Gastroesophageal sphincter (tissue), 4 donors: Measurements from ENCODE around the gene PKIG. TPM values are rescaled to one million over a fixed set of nuclear protein-coding genes. Genes with fewer than 3 reads are reported as not detected.
"Not testable (repeated sequence)": the region's sequence is repeated elsewhere in the genome, so short reads cannot be mapped to it uniquely, and the experiment has no call there.

Experiments
- ATAC-seq: fragments of 150-250 bp; one replicate; pipeline ENCODE4 v1.9.1; 2016; ENCODE audit warnings: mild to moderate bottlenecking, moderate library complexity
- H3K27ac ChIP-seq, 4 donors: fragments of 200-600 bp; sonication (generic) in 3 of 4; 1 replicate in 3 of 4; 2 replicates in 1 of 4; pipeline ENCODE4 v1.5.1; 2016 to 2019
- H3K27me3 ChIP-seq: fragments of 200-600 bp; sonication (generic); one replicate; pipeline ENCODE4 v1.5.1; 2019
- H3K36me3 ChIP-seq, 2 donors: fragments of 200-600 bp; sonication (generic); one replicate each; pipeline ENCODE4 v1.5.1; 2019; ENCODE audit warnings: control low read depth in 1 of 2
- H3K4me1 ChIP-seq, 3 donors: fragments of 200-600 bp; sonication (generic); 1 replicate in 2 of 3; 2 replicates in 1 of 3; pipeline ENCODE4 v1.5.1; 2016 to 2019; ENCODE audit warnings: control low read depth in 2 of 3
- H3K4me3 ChIP-seq, 2 donors: fragments of 200-600 bp; sonication (generic); one replicate each; pipeline ENCODE4 v1.5.1; 2019; ENCODE audit warnings: mild to moderate bottlenecking in 1 of 2, moderate library complexity in 1 of 2
- H3K9me3 ChIP-seq, 3 donors: fragments of 200-600 bp; sonication (generic); one replicate each; pipeline ENCODE4 v1.5.1; 2017 to 2019; ENCODE audit warnings: control low read depth in 2 of 3
- EP300 ChIP-seq: sonication (generic); formaldehyde crosslinking; IDR thresholded peaks from one replicate; pipeline ENCODE4 v1.6.1; 2017; ENCODE audit warnings: antibody characterized with exemption, mild to moderate bottlenecking
- POLR2A ChIP-seq, 2 donors: fragments of 450-650 bp; IDR thresholded peaks; one replicate each; pipeline ENCODE4 v1.6.1; 2017; ENCODE audit warnings: antibody characterized with exemption in 2 of 2, mild to moderate bottlenecking in 2 of 2, moderate library complexity in 1 of 2
- POLR2AphosphoS5 ChIP-seq: sonication (generic); formaldehyde crosslinking; IDR thresholded peaks from one replicate; pipeline ENCODE4 v1.6.1; 2017; ENCODE audit warnings: antibody characterized with exemption
- WGBS, 2 donors: methylation state at CpG; one replicate each; pipeline ENCODE4 v1.1.5; 2018; ENCODE audit warnings: low coverage in 1 of 2; 5-methylcytosine and 5-hydroxymethylcytosine counted together
- total RNA-seq, 4 donors: library from RNA; depleted of rRNA; stranded (reverse); fragments of >200 nt; gene quantifications; one replicate each; pipeline ENCODE4 v1.1.0, GENCODE V29; 2016
- TF ChIP-seq, protein P1 (sequence below), 4 experiments: fragments of 200-600 bp in 2 of 4; fragments of 450-650 bp in 2 of 4; sonication (generic) in 1 of 4; IDR thresholded peaks; one replicate each; pipeline ENCODE4 v1.5.1; 2017 to 2019; ENCODE audit warnings: antibody characterized with exemption in 4 of 4, mild to moderate bottlenecking in 2 of 4, moderate library complexity in 2 of 4

PKIG gene
- total RNA-seq, 4 donors from 2014 or later, result 241 to 418 (median 291) TPM

DNA sequence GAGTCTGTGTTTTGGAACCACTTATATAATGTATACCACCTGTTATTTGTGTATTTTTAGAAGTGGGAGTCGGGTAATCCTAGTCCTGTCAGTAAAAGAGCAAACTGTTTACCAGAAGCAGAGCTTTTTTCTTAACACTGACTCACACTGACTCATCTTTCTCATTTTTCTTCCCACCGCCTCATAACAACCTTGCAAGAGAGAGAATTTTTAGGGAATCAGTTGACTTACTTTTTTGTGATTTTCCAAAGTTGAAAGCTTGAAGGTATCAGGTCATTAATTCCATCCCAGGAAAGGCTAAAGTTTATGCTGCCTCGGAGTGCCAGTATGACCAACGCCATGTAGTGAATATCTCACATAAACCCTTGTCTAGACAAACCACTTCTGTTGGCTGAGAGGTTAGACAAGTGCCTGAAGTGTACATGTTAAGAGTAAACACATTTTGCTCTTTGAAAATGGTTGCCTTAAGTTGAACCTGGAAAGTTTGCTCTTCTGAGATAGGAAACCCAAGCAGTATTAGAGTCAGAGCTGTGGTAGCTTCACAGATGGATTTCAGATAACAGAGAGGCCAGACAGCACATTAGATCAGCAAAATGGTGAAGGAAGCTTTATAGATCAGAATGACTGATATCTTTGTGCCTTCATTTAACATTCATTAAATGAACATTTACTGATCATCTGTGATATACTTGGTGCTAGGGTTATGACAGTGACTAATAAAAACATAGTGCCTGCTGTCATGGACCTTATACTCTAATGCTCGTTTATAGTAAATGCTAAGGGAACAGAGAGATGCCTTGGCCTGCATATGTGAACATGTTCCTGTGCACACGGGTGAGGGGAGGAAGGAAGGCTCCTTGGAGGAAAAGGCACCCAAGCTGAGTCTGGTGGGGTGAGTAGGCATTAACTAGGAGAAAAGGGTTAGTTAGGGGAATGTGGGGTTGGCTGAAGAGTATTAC, 29.1 kb upstream of the PKIG start:
- 17 to 31% methylated on average over 6 of the region's 6 CpGs for WGBS, 2 donors
- Histone ChIP-seq H3K9me3 (no peaks in the 10 kb centered on the region), H3K27ac (peak overlapping the region; percentile 81 to 91 (median 82)), H3K36me3 (no peaks in the 10 kb centered on the region), H3K4me3 (no peak overlapping the region), H3K4me1 (peaks cover 16 to 88% (median 32%) of the 10 kb centered on the region in 3 donors), H3K27me3 (no peaks in the 10 kb centered on the region)
- TF ChIP-seq, protein P1, sequence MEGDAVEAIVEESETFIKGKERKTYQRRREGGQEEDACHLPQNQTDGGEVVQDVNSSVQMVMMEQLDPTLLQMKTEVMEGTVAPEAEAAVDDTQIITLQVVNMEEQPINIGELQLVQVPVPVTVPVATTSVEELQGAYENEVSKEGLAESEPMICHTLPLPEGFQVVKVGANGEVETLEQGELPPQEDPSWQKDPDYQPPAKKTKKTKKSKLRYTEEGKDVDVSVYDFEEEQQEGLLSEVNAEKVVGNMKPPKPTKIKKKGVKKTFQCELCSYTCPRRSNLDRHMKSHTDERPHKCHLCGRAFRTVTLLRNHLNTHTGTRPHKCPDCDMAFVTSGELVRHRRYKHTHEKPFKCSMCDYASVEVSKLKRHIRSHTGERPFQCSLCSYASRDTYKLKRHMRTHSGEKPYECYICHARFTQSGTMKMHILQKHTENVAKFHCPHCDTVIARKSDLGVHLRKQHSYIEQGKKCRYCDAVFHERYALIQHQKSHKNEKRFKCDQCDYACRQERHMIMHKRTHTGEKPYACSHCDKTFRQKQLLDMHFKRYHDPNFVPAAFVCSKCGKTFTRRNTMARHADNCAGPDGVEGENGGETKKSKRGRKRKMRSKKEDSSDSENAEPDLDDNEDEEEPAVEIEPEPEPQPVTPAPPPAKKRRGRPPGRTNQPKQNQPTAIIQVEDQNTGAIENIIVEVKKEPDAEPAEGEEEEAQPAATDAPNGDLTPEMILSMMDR (IDR thresholded peaks at IDR 0.05), result no peak
- TF ChIP-seq POLR2A (IDR thresholded peaks at IDR 0.05) (no peak), POLR2AphosphoS5 (peak; percentile 80), EP300 (no peak)
- peak; percentile 65 for ATAC-seq

DNA sequence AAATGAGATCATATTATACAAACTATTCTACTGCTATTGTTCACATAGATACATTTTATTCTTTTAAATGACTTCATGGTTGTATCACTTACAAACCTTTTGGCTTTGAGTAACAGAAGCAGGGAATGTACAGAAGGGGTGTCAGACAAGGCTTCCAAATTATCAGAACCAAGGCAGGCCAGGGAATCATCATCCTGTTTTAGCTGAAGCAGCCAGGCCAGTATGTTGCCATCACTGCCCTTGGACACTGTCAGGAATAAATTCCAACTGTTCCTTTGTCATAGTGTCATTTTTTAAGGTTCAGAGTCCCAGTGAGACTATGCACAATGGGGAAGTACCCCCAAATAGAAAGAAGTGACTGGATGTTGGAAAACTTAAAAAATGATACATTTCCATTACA, 23.1 kb upstream of the PKIG start:
- Histone ChIP-seq H3K27ac (peak overlapping the region in 1 of 4 donors; percentile 29), H3K9me3 (no peaks in the 10 kb centered on the region), H3K36me3 (no peaks in the 10 kb centered on the region), H3K4me1 (peaks cover 0 to 70% (median 6%) of the 10 kb centered on the region in 3 donors), H3K27me3 (no peaks in the 10 kb centered on the region), H3K4me3 (no peak overlapping the region)
- TF ChIP-seq POLR2AphosphoS5 (no peak), POLR2A (IDR thresholded peaks at IDR 0.05) (no peak), EP300 (no peak)
- TF ChIP-seq, protein P1 (IDR thresholded peaks at IDR 0.05), result no peak
- ATAC-seq, result no peak

DNA sequence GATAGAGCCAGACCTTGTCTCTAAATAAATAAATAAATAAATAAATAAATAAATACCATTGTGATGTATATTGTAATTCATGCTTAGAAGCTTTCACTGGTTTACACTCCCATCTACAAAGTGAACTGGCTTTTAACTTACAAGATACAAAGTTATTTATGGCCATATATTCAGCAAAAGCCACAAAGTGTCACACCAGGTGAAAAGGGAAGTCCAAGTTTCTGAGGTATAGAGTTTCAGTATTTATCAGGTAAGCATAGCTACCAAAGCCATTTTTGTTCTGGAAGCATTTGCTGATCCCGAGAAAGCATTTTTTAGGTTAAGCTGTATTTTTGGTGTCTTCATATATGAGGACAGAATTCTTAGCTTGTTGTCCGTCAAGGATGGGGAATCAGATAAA, 22.1 kb upstream of the PKIG start:
- TF ChIP-seq, protein P1 (IDR thresholded peaks at IDR 0.05), result no peak
- TF ChIP-seq EP300, result no peak
- no peak for TF ChIP-seq POLR2AphosphoS5
- no peak for TF ChIP-seq POLR2A (IDR thresholded peaks at IDR 0.05)
- H3K36me3 ChIP-seq, result no peaks in the 10 kb centered on the region
- H3K27me3 ChIP-seq, result no peaks in the 10 kb centered on the region
- WGBS, 2 donors, result 100% methylated on average over 2 of the region's 2 CpGs
- H3K27ac ChIP-seq, result no peak overlapping the region
- H3K9me3 ChIP-seq, result no peaks in the 10 kb centered on the region
- peaks cover 0 to 70% (median 2%) of the 10 kb centered on the region in 3 donors for H3K4me1 ChIP-seq
- ATAC-seq, result no peak
- H3K4me3 ChIP-seq, result no peak overlapping the region

DNA sequence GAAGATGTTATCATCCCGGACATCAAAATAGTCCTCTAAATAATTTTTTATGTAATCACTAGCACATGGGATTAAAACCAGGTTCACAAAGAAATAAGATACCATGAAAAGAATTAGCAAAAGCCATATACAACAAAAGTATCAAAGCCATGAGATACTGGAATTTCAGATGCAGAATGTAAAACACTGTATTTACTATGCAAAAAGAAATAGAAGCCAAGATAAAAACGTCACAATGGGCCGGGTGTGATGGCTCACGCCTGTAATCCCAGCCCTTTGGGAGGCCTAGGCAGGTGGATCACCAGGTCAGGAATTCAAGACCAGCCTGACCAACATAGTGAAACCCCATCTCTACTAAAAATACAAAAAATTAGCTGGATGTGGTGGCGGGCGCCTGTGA, 21.6 kb upstream of the PKIG start:
- H3K27me3 ChIP-seq, H3K9me3 ChIP-seq, H3K36me3 ChIP-seq, ATAC-seq, H3K4me3 ChIP-seq: not testable (repeated sequence)
- 82 to 92% methylated on average over 4 to 6 of the region's 6 CpGs for WGBS, 2 donors
- H3K27ac ChIP-seq, result peak overlapping the region in 1 of 4 donors; percentile 23
- H3K4me1 ChIP-seq, result peaks cover 0 to 68% (median 2%) of the 10 kb centered on the region in 3 donors

DNA sequence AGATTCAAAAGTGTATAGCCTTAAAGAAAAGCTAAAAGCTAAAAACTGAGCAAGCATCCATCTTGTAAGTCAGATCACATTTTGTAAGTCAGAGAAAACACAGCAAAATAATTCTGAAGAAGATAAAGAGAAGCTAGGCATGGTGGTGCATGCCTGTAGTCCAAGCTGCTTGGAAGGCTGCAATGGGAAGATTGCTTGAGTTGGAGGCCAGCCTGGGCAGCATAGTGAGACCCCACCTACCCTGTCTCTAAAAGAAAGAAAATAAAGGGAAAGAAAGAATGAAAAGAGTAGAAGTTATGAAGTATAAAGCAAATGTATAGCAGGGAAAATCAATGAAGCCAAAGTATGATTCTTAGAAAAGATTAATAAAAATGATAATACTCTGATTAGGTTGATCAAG, 20.5 kb upstream of the PKIG start:
- Histone ChIP-seq H3K27me3 (no peaks in the 10 kb centered on the region), H3K4me1 (peaks cover under 1 to 64% (median 2%) of the 10 kb centered on the region in 3 donors), H3K36me3 (no peaks in the 10 kb centered on the region), H3K9me3 (no peaks in the 10 kb centered on the region), H3K4me3 (no peak overlapping the region), H3K27ac (peak overlapping the region in 1 of 4 donors; percentile 81)
- ATAC-seq, result no peak
- TF ChIP-seq POLR2AphosphoS5 (no peak), EP300 (no peak), POLR2A (IDR thresholded peaks at IDR 0.05) (no peak)
- TF ChIP-seq, protein P1 (IDR thresholded peaks at IDR 0.05), result no peak
